T47D (cell line): ENCODE measurements around the gene CALHM2.

Experiments
- DNase-seq, 2 experiments: peaks; one replicate each; pipeline versions ENCODE4 v3.0.0 to v3.0.0-alpha.2; 2011 to 2012; ENCODE audit warnings: low read depth in 1 of 2, low spot score in 1 of 2
- JUND ChIP-seq: IDR thresholded peaks from 2 replicates; pipeline ENCODE4 v1.6.1; 2012; ENCODE audit warnings: low read depth
- in situ Hi-C: cut with HindIII; loops from 2 replicates; pipeline ENCODE4 v1.10.0; 2016; ENCODE audit warnings: low sequenced_read_pairs, low pct_unique_long_range_greater_than_20kb

The CALHM2 gene, protein sequence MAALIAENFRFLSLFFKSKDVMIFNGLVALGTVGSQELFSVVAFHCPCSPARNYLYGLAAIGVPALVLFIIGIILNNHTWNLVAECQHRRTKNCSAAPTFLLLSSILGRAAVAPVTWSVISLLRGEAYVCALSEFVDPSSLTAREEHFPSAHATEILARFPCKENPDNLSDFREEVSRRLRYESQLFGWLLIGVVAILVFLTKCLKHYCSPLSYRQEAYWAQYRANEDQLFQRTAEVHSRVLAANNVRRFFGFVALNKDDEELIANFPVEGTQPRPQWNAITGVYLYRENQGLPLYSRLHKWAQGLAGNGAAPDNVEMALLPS

DNA sequence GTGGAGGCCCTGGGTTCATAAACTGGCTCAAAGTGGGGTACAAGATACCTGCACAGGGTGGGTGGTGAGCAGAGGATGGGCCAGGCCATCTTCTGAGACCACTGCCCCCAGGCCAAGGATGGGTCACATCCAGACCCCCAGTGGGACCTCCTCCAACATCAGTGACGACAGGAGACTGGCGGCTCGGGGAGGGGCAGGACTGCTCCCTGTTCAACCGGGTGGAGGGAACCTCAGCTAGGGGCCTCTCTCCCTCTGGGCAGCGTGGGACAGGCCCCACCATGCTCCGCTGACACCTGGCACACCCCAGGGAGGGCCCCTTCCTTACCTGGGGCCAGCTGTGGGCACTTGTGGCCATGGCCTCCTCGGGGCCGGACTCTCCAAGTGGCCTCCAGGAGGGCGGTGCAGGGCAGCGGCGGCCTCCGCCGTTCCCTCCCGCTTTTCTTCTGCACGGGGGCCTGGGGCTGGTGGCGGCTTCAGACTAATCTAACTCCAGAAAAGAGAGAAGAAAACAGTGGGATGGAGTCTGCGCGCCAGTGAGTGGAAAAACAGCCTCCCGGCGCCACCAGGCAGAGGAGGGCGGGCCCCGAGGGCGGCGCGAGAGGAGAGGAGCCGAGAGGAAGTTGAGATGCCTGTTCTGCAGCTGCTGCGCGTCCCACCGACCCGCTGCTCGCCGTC lies at the start of gene CALHM2:
Gene CALHM2 (minus strand): TSS at position 540 of the 675 bp plus-strand sequence. CDS start 2,429 bp downstream, outside the sequence.
- no peak for DNase-seq
- in situ Hi-C loops, result no loop called here
- TF ChIP-seq JUND, result no peak

DNA sequence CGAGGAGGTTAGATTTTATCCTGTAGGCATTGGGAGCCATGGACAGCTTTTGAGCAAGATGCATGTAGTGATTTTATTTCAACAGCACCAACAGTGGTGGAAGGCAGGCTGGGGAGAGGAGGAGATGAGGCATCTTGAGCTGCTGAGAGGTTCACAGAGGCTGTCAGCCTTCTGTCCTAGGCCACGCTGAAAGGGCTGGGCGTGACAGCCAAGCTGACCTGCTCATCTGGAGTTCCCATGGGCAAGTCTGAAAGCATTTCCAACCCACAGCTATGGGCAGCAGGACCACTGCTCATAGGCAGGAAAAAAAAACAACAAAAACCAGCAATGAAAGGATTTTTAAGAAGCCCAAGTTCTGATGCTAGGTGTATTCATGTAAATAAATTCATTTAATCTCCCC lies 49.0 kb upstream of the CALHM2 start:
- no peak for DNase-seq
- in situ Hi-C loops, result no loop called here
- no peak for TF ChIP-seq JUND

DNA sequence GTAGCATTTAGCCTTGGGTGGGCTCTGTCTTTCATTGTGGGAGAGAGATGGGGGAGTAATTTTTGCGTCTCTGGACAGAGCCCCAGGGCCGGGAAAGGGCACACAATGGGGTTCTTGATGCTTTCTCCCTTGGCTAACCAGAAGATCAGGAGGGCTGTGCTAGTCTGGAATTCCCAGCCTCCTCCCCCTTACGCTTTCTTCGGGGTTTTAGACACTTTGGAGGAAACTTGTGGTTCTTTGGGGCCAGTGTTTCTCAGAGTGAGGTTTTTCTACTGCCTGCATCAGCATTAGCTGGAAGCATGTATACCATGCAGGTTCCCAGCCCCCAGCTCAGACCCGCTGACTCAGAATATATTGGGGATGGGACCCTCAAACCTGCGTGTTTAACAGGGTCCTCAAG lies 48.3 kb upstream of the CALHM2 start:
- no peak for DNase-seq
- TF ChIP-seq JUND, result no peak
- in situ Hi-C loops, result no loop called here

DNA sequence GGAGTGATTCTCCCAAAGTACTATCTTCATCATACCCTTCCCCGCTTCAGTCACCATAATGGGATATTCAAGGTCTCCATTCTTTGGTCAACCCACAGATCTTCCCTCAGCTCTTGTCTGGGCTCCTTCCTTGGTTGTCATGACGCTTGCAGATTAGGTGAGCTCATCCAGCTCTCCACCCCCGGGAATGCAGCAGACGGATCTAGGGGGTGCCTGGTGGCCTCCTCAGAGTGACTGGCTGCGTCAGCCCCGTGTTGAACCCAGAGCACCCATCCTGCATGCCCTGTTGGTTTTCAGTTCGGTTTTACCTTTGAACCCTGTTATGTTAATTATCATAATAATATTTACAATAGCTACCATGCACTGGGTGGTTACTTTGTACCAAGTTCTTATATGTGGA lies 47.7 kb upstream of the CALHM2 start:
- no peak for TF ChIP-seq JUND
- in situ Hi-C loops, result no loop called here
- DNase-seq, result no peak

DNA sequence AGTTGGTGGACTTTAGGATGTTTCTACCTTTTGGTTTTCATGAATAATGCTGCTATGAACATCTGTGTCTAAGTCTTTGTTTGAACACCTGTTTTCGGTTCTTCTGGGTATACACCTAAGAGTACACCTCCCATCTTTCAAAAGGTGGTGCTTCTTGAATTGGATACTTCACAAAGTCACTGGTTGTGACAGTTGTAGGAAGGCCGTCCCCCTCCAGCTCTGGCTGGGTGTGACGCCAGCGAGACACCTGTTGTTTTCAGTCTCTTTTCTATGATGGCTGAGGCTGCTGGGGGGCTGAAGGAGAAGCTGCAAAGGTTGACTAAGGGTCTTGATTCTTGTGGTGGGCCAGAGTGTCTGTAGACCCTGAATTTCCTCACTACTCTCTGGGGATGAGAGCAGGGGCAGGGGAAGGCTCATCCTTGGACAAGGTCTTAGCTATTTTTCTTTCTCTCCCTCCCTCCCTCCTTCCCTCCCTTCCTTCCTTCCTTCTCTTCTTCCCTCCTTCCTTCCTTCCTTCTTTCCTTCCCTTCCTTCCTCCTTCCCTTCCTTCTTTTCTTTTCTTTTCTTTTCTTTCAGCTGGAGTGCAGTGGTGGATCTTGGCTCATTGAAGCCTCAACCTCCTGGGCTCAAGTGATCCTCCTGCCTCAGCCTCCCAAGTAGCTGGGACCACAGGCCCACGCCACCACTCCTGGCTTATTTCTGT lies 46.9 kb upstream of the CALHM2 start:
- no peak for DNase-seq
- no peak for TF ChIP-seq JUND
- in situ Hi-C loops, result no loop called here

DNA sequence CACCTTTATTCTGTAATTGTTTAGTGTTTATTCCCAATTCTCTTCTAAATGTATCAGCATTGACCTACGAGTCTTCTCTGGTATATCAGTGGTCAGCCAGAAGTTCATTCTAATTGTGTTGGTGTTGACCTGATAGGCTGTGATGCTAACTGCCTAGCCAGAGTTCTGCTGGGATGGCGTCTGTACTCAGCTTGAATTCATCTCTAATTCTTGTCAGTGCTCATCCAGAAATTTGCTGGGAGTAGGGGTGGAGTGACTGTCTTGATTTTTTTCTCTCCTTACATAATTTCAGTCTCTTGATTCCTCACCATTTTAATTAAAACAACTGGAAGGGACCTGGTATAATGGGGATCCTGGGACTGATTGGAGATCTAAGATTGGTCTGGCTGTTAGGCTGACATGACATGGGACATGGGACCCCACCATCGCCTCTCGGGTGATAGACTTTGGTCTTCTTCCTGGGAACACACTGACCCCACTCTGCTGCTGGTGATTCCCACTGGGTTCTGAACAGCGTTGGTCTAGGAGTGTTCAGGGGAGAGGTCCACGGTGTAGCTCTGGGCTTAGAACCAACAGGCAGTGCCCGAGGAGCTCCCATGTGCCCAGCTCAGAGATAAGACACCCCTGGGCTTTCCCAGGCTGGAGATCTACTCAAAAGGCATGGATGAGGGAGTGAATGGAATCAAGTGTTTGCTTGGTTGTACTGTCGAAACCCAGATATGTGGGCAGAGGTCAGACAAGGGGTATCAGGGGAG lies 45.2 kb upstream of the CALHM2 start:
- TF ChIP-seq JUND, result no peak
- no peak for DNase-seq
- in situ Hi-C loops, result no loop called here

DNA sequence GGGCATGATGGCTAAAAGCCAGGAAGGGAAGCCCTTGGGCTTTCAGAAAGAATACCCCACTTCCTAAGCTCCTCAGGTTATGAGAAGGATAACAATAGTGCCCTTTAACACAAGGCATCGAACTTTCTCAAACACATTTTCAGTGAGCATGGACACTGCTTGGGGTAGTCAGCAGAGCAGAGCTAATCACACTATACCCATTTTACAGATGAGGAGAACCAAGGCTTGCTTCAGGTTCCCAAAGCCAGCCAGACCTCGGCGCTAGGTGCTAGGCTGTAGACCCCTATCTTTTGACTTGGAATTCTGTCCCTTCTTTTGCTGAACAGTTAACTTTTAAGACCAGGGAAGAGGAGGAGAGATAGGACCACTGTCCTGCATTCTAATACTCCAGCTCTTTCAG lies 43.2 kb upstream of the CALHM2 start:
- in situ Hi-C loops, result no loop called here
- no peak for TF ChIP-seq JUND
- no peak for DNase-seq

DNA sequence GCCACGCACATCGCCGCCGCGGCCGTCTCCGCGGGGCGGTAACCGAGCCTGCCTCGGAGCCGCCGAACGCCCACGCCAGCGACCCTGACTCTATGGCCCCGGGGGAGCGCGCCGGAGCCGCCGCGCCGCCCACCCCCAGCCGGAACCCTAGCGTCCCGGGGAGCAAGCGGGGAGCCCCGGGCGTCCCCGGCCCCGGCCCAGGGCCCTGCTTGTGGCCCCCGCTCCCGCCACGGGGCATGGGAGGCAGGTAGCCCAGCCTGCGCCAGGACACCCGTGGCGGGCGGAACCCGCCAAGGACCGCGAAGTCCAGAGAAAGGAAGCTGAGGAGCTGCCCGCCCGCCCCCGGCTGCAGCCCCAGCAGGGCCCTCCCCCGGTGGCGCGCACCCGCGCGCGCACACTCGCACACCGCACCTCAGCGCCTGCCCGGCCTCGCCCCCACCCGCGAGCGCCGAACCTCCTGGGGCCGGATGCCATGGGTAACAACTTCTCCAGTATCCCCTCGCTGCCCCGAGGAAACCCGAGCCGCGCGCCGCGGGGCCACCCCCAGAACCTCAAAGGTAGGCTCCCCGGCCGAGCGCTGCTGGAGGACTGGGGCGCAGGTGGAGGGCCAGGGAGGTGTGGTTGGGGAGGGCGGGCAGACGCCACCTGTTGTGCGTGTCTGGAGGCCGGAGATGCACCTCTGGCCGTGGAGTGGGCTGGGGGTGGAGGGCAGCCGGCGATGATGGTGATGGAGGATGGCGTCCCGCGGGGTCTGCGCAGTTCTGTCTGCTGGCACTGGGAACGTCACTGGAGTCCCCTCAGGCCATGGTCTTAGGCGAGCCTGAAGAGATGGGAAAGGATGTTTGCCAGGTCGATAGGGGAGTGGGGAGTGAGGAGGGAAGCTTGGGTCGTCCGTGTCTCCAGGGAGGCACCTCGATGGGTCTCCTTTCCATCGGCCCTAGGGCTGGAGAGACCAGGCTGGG lies 42.0 kb upstream of the CALHM2 start:
- TF ChIP-seq JUND, result no peak
- no peak for DNase-seq
- in situ Hi-C loops, result no loop called here

DNA sequence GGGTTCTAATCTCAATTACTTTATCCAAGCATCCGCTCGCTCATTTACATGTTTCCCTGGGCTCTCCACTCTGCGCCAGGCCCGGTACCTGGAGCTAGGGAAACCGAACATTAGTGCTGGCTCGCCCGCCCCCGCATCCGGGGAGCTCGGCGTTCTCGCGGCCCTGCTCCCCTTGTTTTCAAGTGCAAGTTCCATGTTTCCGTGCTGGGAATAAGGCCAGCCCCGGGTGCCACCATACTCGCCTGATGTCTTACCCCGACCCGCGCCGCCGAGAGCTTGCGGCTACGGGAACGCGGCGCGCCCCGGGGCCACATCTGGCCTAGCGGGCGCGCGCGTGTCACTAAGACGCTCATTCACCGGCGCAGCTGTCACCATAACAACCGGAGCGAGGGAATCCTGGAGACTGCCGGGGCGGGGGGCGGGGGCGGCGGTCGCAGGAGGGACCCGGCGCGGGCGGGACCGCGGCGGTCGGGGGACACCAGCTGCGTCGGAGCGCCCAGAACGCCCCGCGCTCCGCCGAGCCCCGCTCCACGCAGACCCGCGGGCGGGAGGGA lies 41.3 kb upstream of the CALHM2 start, which contains the start of gene NEURL1:
Gene NEURL1 (plus strand): TSS at position 344 of the 554 bp plus-strand sequence. CDS start 683 bp downstream, outside the sequence.
- in situ Hi-C loops, result no loop called here
- TF ChIP-seq JUND, result no peak
- DNase-seq, result no peak

DNA sequence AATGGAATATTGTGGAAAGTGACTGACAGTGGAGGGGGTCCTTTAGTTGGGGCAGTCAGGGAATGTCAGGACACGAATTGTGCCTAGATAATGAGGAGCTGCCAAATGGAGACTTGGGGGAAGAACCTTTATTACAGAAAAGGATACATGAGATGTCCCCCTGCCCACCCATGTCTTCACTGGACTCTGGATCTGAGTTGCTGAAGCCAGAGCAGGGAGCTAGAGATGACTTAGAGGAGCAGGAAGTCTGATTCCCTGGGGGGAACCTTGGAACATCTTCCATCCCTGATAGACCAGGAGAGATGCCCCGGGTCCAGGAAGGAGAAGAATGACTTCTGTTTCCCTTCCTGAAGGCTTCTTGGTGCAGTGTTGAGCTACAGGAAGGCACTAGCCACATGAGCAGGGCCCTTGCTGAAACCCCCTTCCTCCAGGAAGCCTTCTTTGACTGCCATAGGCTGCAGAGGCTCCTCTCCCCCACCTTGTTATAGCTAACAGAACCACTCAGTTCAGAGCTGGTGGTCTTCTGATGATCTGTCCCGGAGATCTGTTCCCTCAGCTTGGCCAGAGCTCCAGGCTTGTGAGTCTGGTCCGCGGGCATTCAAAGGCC lies 40.6 kb upstream of the CALHM2 start:
- TF ChIP-seq JUND, result no peak
- in situ Hi-C loops, result no loop called here
- no peak for DNase-seq
